ENCODE data around the gene GALNT13.
A peak's percentile ranks its signal among the peaks of the same experiment; 100 is the strongest.

GALNT13 gene

GRCh38 chr2:154293864-154294263, 422.1 kb downstream of the GALNT13 start:
- DNase-seq (ENCODE audit: low read depth), result no peak
- no peak for TF ChIP-seq CTCF (IDR thresholded peaks at IDR 0.05; ENCODE audit: control insufficient read depth, extremely low read depth, insufficient read depth)
- H3K4me3 ChIP-seq (ENCODE audit: low read depth, low read length), result no peak overlapping the region

DNA sequence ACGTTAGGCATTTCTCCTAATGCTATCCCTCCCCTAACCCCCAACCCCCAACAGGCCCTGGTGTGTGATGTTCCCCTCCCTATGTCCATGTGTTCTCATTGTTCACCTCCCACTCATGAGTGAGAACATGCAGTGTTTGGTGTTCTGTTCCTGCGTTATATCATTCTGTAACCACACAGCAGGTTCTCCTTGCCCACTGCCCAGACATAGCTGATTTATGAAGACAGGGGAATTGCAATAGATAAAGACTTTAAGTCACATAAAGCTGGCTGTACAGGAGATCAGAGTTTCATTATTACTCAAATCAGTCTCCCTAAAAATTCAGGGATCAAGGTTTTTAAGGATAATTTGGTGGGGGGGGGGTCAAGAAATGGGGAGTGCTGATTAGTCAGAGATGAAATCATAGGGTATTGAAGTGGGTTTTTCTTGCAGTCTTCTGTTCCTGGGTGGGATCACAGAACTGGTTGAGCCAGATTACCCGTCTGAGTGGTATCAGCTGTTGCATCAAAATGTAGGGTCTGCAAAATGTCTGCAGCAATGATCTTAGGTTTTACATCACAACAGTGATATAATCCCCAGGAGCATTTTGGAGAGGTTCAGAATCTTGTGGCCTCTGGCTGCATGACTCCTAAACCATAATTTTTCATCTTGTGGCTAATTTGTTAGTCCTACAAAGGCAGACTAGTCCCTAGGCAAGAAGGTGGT, 434.7 kb downstream of the GALNT13 start:
- TF ChIP-seq CTCF (IDR thresholded peaks at IDR 0.05; ENCODE audit: control insufficient read depth, extremely low read depth, insufficient read depth), result no peak
- H3K4me3 ChIP-seq (ENCODE audit: low read depth, low read length), result no peak overlapping the region
- DNase-seq (ENCODE audit: low read depth), result no peak

- peak; percentile 3 for DNase-seq (ENCODE audit: low read depth)
- no peak for TF ChIP-seq CTCF (IDR thresholded peaks at IDR 0.05; ENCODE audit: control insufficient read depth, extremely low read depth, insufficient read depth)
- no peak overlapping the region for H3K4me3 ChIP-seq (ENCODE audit: low read depth, low read length)
Measured at GRCh38 chr2:154307007-154307406, 435.3 kb downstream of the GALNT13 start.

DNA sequence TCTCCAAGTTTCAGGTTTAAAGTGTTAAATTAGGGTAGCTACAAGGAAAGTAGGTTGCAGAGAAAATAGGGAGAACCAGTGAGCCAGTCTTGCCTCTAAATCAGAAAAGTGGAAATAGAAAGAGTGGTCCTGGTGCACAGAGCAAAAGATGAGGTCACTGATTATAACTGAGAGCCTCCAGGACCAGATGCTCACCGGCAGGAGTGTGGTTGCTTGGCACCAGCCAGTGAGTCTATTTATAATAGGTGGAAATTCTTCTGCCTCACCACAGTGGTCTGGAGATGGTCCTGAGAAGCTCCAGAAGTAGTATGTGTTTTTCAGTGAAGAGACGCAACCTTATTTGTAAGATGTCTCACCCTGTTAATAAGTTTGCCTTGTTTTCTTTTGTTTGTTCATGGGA, 452.9 kb downstream of the GALNT13 start:
- DNase-seq (ENCODE audit: low read depth), result no peak
- H3K4me3 ChIP-seq (ENCODE audit: low read depth, low read length), result no peak overlapping the region
- no peak for TF ChIP-seq CTCF (IDR thresholded peaks at IDR 0.05; ENCODE audit: control insufficient read depth, extremely low read depth, insufficient read depth)

GRCh38 chr2:154329510-154329909, 457.8 kb downstream of the GALNT13 start:
- no peak for DNase-seq (ENCODE audit: low read depth)
- H3K4me3 ChIP-seq (ENCODE audit: low read depth, low read length), result no peak overlapping the region
- TF ChIP-seq CTCF (IDR thresholded peaks at IDR 0.05; ENCODE audit: control insufficient read depth, extremely low read depth, insufficient read depth), result no peak

GRCh38 chr2:154331784-154332183, 460.1 kb downstream of the GALNT13 start:
- no peak for TF ChIP-seq CTCF (IDR thresholded peaks at IDR 0.05; ENCODE audit: control insufficient read depth, extremely low read depth, insufficient read depth)
- DNase-seq (ENCODE audit: low read depth), result no peak

DNA sequence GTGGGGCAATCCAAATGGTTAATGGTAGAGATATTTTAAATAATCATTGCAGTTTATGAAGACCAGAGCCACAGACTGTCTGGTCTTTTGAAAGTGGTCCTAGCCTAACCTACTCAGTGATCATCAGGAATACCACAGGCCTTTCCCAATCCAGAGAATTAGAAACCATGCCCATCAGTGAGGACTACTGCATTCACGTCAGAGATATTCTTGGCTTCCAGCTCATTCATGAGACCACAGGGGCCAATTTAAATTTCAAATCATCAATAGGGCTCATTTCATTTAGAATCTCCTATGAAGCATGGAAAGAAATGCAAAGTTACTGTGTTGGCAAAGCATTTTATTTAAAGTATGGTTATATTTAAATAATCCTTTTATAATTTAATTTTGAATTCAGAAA, 464.5 kb downstream of the GALNT13 start:
- no peak for DNase-seq (ENCODE audit: low read depth)
- no peak for TF ChIP-seq CTCF (IDR thresholded peaks at IDR 0.05; ENCODE audit: control insufficient read depth, extremely low read depth, insufficient read depth)
- no peak overlapping the region for H3K4me3 ChIP-seq (ENCODE audit: low read depth, low read length)

More at GRCh38 chr2:154331784-154332183, 460.1 kb downstream of the GALNT13 start:
- no peak overlapping the region for H3K4me3 ChIP-seq (ENCODE audit: low read depth, low read length)
